ENCODE data around the gene NHLH1. TPM values are rescaled to one million over a fixed set of nuclear protein-coding genes. Genes with fewer than 3 reads are reported as not detected.

Gene NHLH1
- total and polyA plus RNA-seq, 2 of the 13 experiments (the other 11 are each of a cell fraction or from before 2014, with no cell fraction given) = 0.11 to 0.57 TPM

- TF ChIP-seq CEBPB (IDR thresholded peaks at IDR 0.05; ENCODE audit: borderline replicate concordance, low read depth, low read length) (no peak), IRF9 (CRISPR knock-in tag; IDR thresholded peaks at IDR 0.05; ENCODE audit: borderline replicate concordance) (no peak), NCOR1 (IDR thresholded peaks at IDR 0.05; ENCODE audit: borderline replicate concordance, low read length) (no peak), CENPX (CRISPR knock-in tag; IDR thresholded peaks at IDR 0.05) (no peak)
- H3K4me2 ChIP-seq (ENCODE audit: low read depth, low read length) = peak overlapping the region; percentile 78
- ChIA-PET POLR2A (no interaction called here), CTCF (ENCODE audit: low intra/inter-chr PET ratio, low total read pairs) (no interaction called here)
- FAIRE-seq (no peak), ATAC-seq (no peak), DNase-seq (ENCODE audit: low spot score) (no peak)
- H3K27me3 ChIP-seq (ENCODE audit: control insufficient read depth in 1 of 2, insufficient read depth in 2 of 2, low read length in 2 of 2) = peaks cover 0 to 4% of the 10 kb centered on the region in 2 experiments; a peak in 1 of 5 replicates
- H3K4me3 ChIP-seq (replicated peaks in 1 of 3; ENCODE audit: insufficient read depth in 1 of 3, low read depth in 2 of 3, low read length in 3 of 3) = peak overlapping the region; percentile 81 to 98 (median 98); a peak in 5 of 6 replicates
- peaks cover 39% of the 10 kb centered on the region for H3K4me1 ChIP-seq (ENCODE audit: insufficient read depth, low read length)
- peaks cover 7 to 40% of the 10 kb centered on the region in 2 experiments for H3K36me3 ChIP-seq (replicated peaks in 1 of 2; ENCODE audit: control insufficient read depth in 1 of 2, insufficient read depth in 2 of 2, low read length in 2 of 2)
- H2AFZ ChIP-seq (ENCODE audit: low read length) = no peak overlapping the region
- peaks cover 58% of the 10 kb centered on the region for H3K79me2 ChIP-seq (ENCODE audit: insufficient read depth, low read length)
- no peaks in the 10 kb centered on the region for H3K9me3 ChIP-seq (ENCODE audit: low read length)
- in situ Hi-C loops (cut with HindIII; ENCODE audit: extremely low pct_ligation_motif_present, low pct_unique_long_range_greater_than_20kb) = no loop called here
- 75% methylated on average over 3 of the region's 3 CpGs for WGBS (ENCODE audit: low lambda C conversion rate)
- no TSS peak for BruUV-seq (replicated peaks)
- H4K20me1 ChIP-seq (ENCODE audit: insufficient read depth, low read length) = peaks cover 26% of the 10 kb centered on the region
- H3K9ac ChIP-seq (ENCODE audit: insufficient read depth, low read depth, low read length) = peak overlapping the region; percentile 99
- intact Hi-C loops (cut with micrococcal nuclease; ENCODE audit: unreplicated experiment) = no loop called here
- H3K27ac ChIP-seq (ENCODE audit: extremely low read length, insufficient read depth, low read length) = peak overlapping the region; percentile 83
Observed at GRCh38 chr1:160344241-160344640, 22.6 kb upstream of the NHLH1 start.

- no TSS peak for BruUV-seq (replicated peaks)
- ChIA-PET CTCF (ENCODE audit: low intra/inter-chr PET ratio, low total read pairs) (no interaction called here), POLR2A (no interaction called here)
- TF ChIP-seq ATF7-NPFF (CRISPR knock-in tag; IDR thresholded peaks at IDR 0.05; ENCODE audit: low read depth) (no peak), ZNF546 (CRISPR knock-in tag; conservative IDR thresholded peaks at IDR 0.05) (no peak), NAIF1 (CRISPR knock-in tag; IDR thresholded peaks at IDR 0.05; ENCODE audit: borderline replicate concordance) (no peak), THRA (CRISPR knock-in tag; IDR thresholded peaks at IDR 0.05; ENCODE audit: borderline replicate concordance) (no peak)
- ATAC-seq = no peak
- Histone ChIP-seq H2AFZ (ENCODE audit: low read length) (no peak overlapping the region), H3K9me3 (ENCODE audit: low read length) (no peaks in the 10 kb centered on the region), H4K20me1 (ENCODE audit: insufficient read depth, low read length) (peaks cover 21% of the 10 kb centered on the region), H3K4me2 (ENCODE audit: low read depth, low read length) (peak overlapping the region; percentile 78; the same call in 1 of the 2 replicates), H3K4me3 (replicated peaks in 1 of 3; ENCODE audit: insufficient read depth in 1 of 3, low read depth in 2 of 3, low read length in 3 of 3) (no peak overlapping the region), H3K27me3 (ENCODE audit: control insufficient read depth in 1 of 2, insufficient read depth in 2 of 2, low read length in 2 of 2) (peaks cover 0 to 4% of the 10 kb centered on the region in 2 experiments; a peak in 1 of 5 replicates), H3K4me1 (ENCODE audit: insufficient read depth, low read length) (peaks cover 32% of the 10 kb centered on the region), H3K9ac (ENCODE audit: insufficient read depth, low read depth, low read length) (no peak overlapping the region), H3K36me3 (replicated peaks in 1 of 2; ENCODE audit: control insufficient read depth in 1 of 2, insufficient read depth in 2 of 2, low read length in 2 of 2) (peaks cover 6 to 40% of the 10 kb centered on the region in 2 experiments), H3K27ac (ENCODE audit: extremely low read length, insufficient read depth, low read length) (no peak overlapping the region), H3K79me2 (ENCODE audit: insufficient read depth, low read length) (peaks cover 51% of the 10 kb centered on the region)
- 93% methylated on average over 6 of the region's 6 CpGs for WGBS (ENCODE audit: low lambda C conversion rate)
- in situ Hi-C loops (cut with HindIII; ENCODE audit: extremely low pct_ligation_motif_present, low pct_unique_long_range_greater_than_20kb) = no loop called here
- intact Hi-C loops (cut with micrococcal nuclease; ENCODE audit: unreplicated experiment) = no loop called here
- no peak for FAIRE-seq
- DNase-seq (ENCODE audit: low spot score) = no peak
Observed at GRCh38 chr1:160344936-160345335, 21.9 kb upstream of the NHLH1 start.
